HL-60/S4 treated with retinoic acid at 250 ng/mL for 4 days and 3 days (cell line): ENCODE results near the gene IMPA2.

Experiments
- in situ Hi-C: fragments of 300-500 bp; cut with MboI; formaldehyde crosslinking; loops from 2 replicates; pipeline ENCODE4 v1.7.0; 2022; ENCODE audit warnings: low sequenced_read_pairs

IMPA2 gene

DNA sequence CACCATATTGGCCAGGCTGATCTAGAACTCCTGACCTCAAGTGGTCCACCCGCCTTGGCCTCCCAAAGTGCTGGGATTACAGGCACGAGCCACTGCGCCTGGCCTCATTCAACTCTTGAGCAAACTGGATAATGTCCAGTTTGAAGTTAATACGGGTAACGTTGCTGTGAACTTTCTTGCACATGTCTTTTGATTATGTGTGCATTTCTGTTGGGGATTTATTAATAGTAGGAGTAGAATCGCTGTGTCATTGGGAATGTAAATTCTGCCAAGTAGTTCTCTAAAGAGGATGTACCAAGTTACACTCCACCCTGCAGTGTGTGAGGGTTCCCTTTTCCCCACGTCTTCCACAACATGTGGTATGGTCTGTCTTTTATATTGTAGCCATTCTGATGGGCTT lies 6.2 kb downstream of the IMPA2 start:
- in situ Hi-C loops, result no loop called here

GRCh38 chr18:11989174-11989573 lies 7.9 kb downstream of the IMPA2 start:
- in situ Hi-C loops, result no loop called here

GRCh38 chr18:11989966-11990380 lies 8.7 kb downstream of the IMPA2 start:
- in situ Hi-C loops, result loop anchor here (10.0 kb wide), 1 partner anchor 55 kb away; no protein-coding TSS in a partner anchor

- in situ Hi-C loops, result loop anchor here (10.0 kb wide), 1 partner anchor 56 kb away; no protein-coding TSS in a partner anchor
Observed at GRCh38 chr18:11990539-11990938, 9.2 kb downstream of the IMPA2 start.

- in situ Hi-C loops, result loop anchor here (10.0 kb wide), 1 partner anchor 56 kb away; no protein-coding TSS in a partner anchor
Observed at GRCh38 chr18:11991021-11991795, 9.9 kb downstream of the IMPA2 start.

DNA sequence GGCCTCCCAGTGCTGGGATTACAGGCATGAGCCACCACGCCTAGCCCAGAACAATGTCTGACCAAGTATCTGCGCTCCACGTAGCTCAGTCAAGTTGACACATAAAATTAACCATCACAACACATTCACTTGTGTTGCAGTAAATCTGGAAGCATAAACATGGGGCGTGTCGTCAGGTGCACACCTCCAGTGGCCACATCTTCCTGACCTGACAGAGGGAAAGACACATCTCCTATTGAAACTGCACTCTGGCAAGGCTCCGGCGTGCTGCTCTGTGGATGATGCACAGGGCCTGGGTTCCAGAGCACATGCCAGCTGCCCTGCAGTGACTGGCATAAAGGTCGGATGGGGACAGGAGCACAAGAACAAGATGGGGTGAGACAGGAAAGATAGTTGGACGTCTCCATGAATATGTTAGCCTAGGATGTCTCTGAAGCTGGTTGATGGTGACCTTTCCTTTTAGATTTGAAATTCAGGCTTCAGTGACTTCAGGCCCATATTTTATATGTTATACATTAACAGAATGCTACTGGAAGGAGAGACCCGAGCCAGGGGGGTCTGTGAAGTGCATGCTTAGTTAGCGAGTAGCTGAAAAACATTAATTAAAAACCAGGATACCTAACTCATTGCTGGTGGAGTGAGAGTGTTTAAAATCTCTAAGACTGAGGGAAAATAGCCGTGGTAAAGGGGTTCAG lies 10.9 kb downstream of the IMPA2 start:
- in situ Hi-C loops, result loop anchor here (10.0 kb wide), 1 partner anchor 57 kb away; no protein-coding TSS in a partner anchor

GRCh38 chr18:11993264-11993916 lies 12.1 kb downstream of the IMPA2 start:
- in situ Hi-C loops, result loop anchor here (10.0 kb wide), 1 partner anchor 59 kb away; no protein-coding TSS in a partner anchor

DNA sequence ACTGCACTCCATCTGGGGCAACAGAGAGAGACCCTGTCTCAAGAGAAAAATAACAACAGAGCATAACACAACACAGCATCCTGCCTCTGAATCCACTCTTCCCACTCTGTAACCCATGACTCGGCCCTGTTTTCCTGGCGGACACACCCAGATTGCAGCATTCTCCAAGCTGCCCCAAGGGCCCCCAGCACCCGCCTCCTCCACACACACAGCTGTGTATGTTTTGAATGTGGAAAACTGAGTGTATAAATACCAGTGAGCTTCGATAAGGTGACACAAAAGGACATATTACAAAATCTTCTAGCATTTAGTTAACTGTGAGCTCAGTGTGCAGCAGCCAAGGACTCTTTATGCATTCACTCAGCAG lies 13.0 kb downstream of the IMPA2 start:
- in situ Hi-C loops, result loop anchor here (10.0 kb wide), 1 partner anchor 60 kb away; no protein-coding TSS in a partner anchor

DNA sequence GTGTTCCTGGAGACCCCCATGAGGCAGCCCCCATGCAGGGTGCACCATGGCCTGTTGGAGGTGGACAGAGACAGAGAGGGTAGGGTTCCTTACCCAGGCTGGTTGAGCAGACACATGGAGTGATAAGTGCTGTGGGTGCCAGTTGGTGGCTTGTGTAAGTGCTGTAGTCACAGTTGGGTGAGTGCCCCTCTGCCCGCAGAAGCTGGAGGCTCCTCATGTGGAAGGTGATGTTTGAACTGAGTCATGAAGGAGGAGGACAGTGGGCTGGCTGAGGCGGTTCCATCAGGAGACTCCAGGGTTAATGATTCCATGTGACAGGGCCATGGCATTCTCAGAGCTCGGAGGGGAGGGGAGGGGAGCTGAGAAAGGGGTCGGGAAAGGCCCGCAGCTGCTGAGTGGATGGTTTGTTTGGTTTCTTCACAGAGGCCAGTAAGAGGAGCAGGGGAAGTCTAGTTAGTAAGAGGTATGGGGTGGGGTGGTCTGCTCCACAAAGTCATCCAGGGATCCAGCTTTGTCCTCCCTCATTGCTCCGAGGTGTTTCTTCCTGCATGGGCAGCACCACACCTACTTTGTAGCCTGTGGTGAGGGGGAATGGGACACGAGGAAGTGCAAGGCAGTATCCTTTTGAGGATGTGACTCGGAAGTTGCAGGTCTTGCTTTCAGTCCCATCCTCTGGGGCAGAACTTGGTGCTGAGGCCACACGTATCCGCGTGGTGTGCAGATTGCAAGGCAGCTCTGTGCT lies 13.6 kb downstream of the IMPA2 start:
- in situ Hi-C loops, result loop anchor here (10.0 kb wide), 1 partner anchor 60 kb away; no protein-coding TSS in a partner anchor

GRCh38 chr18:11995445-11996189 lies 14.3 kb downstream of the IMPA2 start:
- in situ Hi-C loops, result loop anchor here (10.0 kb wide), 1 partner anchor 61 kb away; no protein-coding TSS in a partner anchor

DNA sequence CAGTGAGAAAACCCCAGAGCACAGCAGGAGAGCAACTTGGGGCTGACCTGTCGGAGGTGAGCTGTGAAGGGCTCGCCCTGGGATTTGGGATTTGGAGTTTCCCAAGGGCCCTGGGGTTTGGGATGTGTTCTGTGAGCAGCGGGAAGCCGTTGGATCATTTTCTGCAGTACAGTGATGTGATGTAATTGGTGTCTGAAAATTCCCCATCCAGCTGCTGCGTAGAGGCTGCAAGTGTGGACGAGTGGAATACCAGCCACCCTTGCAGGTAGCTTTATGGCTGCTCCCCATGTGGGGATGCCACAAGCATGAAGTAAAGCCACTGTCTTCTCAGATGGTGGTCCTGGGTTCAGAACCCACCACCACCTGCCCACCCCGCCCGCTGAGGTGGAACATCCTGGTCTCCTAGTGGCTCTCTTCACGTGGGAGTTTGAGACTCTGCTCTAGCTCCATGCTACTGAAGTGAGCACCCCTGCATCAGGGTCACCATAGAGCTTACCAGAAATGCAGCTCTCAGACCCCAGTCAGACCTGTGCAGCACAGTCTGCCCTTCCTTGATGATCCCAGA lies 15.0 kb downstream of the IMPA2 start:
- in situ Hi-C loops, result loop anchor here (10.0 kb wide), 1 partner anchor 61 kb away; no protein-coding TSS in a partner anchor

- in situ Hi-C loops, result loop anchor here (10.0 kb wide), 1 partner anchor 62 kb away; no protein-coding TSS in a partner anchor
Observed at GRCh38 chr18:11996907-11997306, 15.6 kb downstream of the IMPA2 start.

- in situ Hi-C loops, result loop anchor here (10.0 kb wide), 1 partner anchor 63 kb away; no protein-coding TSS in a partner anchor
Observed at GRCh38 chr18:11997466-11997865, 16.2 kb downstream of the IMPA2 start.

- in situ Hi-C loops, result loop anchor here (10.0 kb wide), 1 partner anchor 63 kb away; no protein-coding TSS in a partner anchor
Observed at GRCh38 chr18:11998193-11998592, 16.9 kb downstream of the IMPA2 start.

GRCh38 chr18:11999429-11999828 lies 18.1 kb downstream of the IMPA2 start:
- in situ Hi-C loops, result loop anchor here (10.0 kb wide), 1 partner anchor 65 kb away; no protein-coding TSS in a partner anchor

- in situ Hi-C loops, result no loop called here
Observed at GRCh38 chr18:12000072-12000659, 18.9 kb downstream of the IMPA2 start.

DNA sequence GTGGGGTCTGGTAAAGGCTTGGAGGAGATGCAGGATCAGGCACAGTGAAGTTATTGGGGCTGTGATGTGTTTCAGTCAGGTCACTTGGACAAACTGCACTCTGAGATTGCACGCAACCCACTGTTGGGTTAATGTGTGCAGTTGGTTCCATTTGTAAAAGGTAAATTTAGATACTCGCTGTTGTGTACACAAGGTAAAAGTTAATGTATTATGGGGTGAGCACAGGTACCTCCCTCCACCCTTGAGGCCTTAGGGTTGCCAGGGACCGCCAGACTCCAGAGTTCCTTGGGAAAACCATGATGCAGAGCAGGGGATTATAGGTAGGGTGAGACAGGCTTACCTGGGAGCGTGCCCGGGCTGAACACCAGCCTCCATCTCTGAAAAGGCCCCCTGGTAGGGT lies 20.1 kb downstream of the IMPA2 start:
- in situ Hi-C loops, result no loop called here

GRCh38 chr18:12003894-12004293 lies 22.6 kb downstream of the IMPA2 start:
- in situ Hi-C loops, result no loop called here
